Measurements from ENCODE around the gene NAA25.

NAA25 gene

GRCh38 chr12:112108202-112109079, at the start of gene NAA25:
Gene NAA25 (minus strand): TSS chr12:112108783. CDS start chr12:112108773, 10 bp downstream.
- peak; percentile 96 for DNase-seq (ENCODE audit: low spot score)

DNA sequence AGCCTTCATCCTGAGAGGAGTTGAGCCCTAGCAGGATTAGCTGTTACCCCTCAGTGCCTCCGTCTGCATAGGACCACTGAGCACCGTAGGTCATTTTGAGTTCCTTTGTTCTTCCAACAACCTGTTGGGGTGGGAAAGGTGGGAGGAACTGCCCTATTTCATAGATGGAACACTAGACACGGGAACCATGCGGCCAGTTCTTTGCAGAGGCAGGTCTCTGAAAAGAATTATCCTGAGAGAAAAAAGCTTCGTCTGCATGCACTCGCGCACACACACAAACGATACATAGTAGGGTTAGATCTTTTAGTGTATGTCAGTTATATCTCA, 45.3 kb upstream of the NAA25 start:
- DNase-seq (ENCODE audit: low spot score): no peak

- no peak for DNase-seq (ENCODE audit: low spot score)
Measured at GRCh38 chr12:112153181-112153892, 44.8 kb upstream of the NAA25 start.

- DNase-seq (ENCODE audit: low spot score): no peak
Measured at GRCh38 chr12:112151766-112152541, 43.4 kb upstream of the NAA25 start.

GRCh38 chr12:112149596-112149995, 41.0 kb upstream of the NAA25 start:
- DNase-seq (ENCODE audit: low spot score): no peak

GRCh38 chr12:112148031-112148513, 39.5 kb upstream of the NAA25 start:
- no peak for DNase-seq (ENCODE audit: low spot score)

- DNase-seq (ENCODE audit: low spot score): no peak
Measured at GRCh38 chr12:112146123-112146522, 37.5 kb upstream of the NAA25 start.

DNA sequence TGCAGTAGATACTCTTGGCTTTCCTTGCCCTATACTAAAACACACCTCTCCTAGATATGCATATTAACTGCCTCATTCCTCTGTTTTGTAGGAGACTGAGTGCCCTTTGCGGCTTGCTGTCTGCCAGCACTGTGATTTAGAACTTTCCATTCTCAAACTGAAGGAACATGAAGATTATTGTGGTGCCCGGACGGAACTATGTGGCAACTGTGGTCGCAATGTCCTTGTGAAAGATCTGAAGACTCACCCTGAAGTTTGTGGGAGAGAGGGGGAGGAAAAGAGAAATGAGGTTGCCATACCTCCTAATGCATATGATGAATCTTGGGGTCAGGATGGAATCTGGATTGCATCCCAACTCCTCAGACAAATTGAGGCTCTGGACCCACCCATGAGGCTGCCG, 32.1 kb upstream of the NAA25 start:
- DNase-seq (ENCODE audit: low spot score): no peak

- DNase-seq (ENCODE audit: low spot score): no peak
Measured at GRCh38 chr12:112134731-112135130, 26.1 kb upstream of the NAA25 start.

GRCh38 chr12:112133418-112133817, 24.8 kb upstream of the NAA25 start:
- DNase-seq (ENCODE audit: low spot score): no peak

DNA sequence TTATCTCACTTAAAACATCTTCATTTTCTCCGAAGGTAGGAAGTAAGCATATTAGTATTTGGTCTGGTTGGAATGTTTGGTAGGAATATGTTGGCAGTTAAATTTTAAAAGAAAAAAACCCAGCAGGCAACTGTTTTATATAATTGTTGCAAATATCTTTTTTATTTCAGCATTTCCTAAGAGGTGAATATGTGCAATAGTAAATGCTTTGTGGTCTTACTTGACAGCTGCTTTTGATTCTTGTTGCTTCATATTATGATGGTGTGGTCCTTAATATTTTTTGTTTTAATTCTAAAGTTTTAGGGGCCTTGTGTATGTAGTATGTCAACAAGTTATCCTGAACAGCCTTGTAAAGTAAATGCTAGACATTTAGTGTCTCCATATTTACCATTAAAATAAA, 23.1 kb upstream of the NAA25 start:
- no peak for DNase-seq (ENCODE audit: low spot score)

DNA sequence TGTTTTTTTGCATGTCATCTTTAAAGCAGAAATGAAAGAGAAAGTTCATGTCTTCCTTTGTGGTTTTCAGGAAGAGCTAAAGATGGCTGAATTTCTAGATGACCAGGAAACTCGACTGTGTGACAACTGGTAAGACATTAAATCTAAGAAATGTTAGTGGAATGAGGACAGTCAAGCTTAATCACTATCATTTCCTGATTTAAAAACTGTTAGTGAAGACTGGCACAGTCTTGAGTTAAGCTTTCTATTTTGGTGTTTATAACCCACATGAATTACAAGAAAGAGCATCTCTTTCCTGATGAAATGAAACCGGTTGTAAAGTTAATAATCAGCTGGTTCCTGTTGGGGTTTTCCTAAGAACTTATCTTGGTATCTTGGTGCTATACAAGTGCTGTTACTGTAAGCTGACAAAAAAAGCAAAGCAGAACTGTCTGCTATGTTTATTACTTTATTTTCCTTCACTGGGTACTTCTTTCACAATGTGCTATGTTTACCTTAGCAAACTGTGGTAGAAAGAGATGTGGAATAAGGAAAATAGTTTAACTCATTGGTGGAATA, 21.9 kb upstream of the NAA25 start:
- no peak for DNase-seq (ENCODE audit: low spot score)

DNA sequence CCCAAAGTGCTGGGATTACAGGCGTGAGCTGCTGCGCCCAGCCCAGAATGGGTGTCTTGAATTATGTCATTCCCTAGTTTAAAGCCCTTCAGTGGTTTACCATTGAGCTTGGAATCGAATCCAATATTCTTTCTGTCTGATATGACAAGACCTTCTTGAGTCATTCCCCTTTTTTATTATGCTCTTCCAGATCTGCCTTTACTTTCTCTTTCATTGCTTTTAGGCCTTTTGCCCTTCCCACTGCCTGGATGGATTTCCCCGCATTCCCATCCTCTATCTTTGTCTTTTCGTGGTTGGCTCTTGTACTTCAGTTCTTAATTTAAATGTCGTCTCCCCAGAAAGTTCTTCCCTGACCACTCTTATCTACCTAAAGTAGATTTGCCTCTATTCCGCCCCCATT, 18.3 kb upstream of the NAA25 start:
- no peak for DNase-seq (ENCODE audit: low spot score)

GRCh38 chr12:112126000-112126438, 17.4 kb upstream of the NAA25 start:
- DNase-seq (ENCODE audit: low spot score): no peak

DNA sequence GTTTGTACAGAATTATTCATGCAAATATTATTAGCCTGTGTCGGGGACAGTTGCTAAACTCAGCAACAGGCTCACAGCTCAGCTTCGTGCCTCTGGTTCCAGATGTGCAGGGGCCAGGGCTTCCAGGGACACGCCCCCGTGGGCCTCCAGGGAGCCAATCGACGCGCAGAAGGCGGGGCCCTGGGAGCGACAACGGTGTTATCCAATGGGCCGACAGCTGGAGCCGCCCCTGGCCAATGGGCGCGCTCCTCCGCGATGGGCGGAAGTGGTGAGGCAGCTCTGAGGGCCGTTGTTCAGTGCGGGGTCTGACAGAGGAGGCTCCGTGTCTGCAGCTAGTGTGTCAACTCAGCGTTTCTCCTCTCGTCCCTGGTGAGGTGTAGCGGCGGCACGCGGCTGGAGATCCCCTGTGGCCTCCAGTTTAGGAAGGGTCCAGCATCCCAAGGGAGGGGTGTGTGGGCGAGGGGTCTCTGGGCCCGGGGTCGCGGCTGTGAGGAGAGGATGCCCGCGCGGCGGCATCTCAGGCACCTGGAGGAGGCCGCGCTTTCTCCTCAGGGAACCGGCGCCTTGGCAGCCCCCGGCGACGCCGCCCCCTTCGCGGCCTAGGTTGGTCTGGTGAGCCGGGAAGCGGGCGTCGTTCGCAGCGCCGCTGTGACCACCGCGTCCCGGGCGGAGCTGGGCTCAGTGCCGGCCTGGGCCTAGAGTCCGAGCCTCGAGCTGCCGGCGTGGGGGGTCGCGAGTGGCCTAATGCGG, 16.8 kb upstream of the NAA25 start, which contains the start of gene TRAFD1:
TSS of gene TRAFD1 (plus strand) at position 311 of the 750 bp plus-strand sequence. CDS start 4,963 bp downstream, outside the sequence.
- DNase-seq (ENCODE audit: low spot score): peak; percentile 100

GRCh38 chr12:112124918-112125249, 16.3 kb upstream of the NAA25 start:
- no peak for DNase-seq (ENCODE audit: low spot score)

GRCh38 chr12:112122823-112123690, 14.5 kb upstream of the NAA25 start:
- DNase-seq (ENCODE audit: low spot score): no peak

DNA sequence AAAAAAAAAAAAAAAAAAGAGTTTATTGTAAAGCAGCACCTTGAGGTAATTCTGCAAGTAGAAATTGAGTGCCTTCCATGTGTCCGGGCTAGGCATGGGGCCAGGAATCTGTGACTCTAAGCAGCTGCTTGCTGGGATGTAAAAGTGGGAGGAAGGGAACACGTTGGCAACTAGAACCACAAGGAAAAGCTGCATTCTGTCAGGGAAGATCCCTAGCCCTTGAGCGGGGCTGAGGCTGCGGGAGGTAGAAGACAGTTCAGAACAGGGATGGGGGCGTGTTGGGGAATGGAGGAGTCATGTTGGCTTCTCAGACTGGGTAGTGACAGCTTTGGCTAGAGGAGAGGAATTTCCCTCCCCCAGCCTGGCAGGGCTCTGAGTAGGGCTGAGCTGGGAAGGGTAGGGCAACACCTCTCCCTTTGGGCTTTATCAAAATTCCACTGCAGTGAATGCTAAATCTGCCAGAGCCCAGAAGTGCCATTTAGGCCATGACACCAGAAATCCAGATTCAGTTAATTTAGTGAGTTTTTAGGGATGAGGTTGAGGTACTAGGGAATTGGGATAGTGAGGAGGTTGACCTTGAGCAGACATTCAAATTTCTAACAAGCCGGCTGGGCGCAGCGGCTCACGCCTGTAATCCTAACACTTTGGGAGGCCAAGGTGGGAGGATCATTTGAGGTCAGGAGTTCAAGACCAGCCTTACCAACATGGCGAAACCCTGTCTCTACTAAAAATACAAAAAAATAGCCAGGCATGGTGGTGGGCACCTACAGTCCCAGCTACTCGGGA, 13.4 kb upstream of the NAA25 start:
- peak; percentile 60 for DNase-seq (ENCODE audit: low spot score)

- DNase-seq (ENCODE audit: low spot score): no peak
Measured at GRCh38 chr12:112117685-112118084, 9.1 kb upstream of the NAA25 start.

Measured in GM03348 (cell line).